ENCODE measurements around the gene WRAP53. TPM values are rescaled to one million over a fixed set of nuclear protein-coding genes. Genes with fewer than 3 reads are reported as not detected.

WRAP53 gene
- total and polyA plus RNA-seq, 9 donors = 1.1 to 10.1 (median 6.1) TPM

GRCh38 chr17:7686222-7687071 lies 1.8 kb upstream of the WRAP53 start:
- Histone ChIP-seq H3K27ac (peak overlapping the region; percentile 74 to 93), H3K4me3 (peak overlapping the region; percentile 94), H3K36me3 (no peaks in the 10 kb centered on the region), H3K4me1 (ENCODE audit: insufficient read depth) (peaks cover 7% of the 10 kb centered on the region), H3K27me3 (no peaks in the 10 kb centered on the region), H3K9me3 (no peaks in the 10 kb centered on the region)
- no peak for TF ChIP-seq EP300 (IDR thresholded peaks at IDR 0.05)
- peak; percentile 86 for TF ChIP-seq POLR2A (IDR thresholded peaks at IDR 0.05)
- peak in 2 of 3 donors; percentile 18 to 19 for TF ChIP-seq CTCF (IDR thresholded peaks at IDR 0.05)
- 0% methylated on average over 30 of the region's 30 CpGs for WGBS, 3 donors
- intact Hi-C loops (cut with DNase I) = loop anchor here (2.0 to 10.0 kb wide), 5 partner anchors 34 to 202 kb away; partner anchors contain the start of genes SHBG (in 3 of the 4), ATP1B2 (in 2 of the 4), POLR2A (in 1 of the 4) and SAT2 (in 1 of the 4)
- DNase-seq = peak; percentile 79 to 83 (median 80)

- no peaks in the 10 kb centered on the region for H3K27me3 ChIP-seq
- intact Hi-C loops (cut with DNase I) = loop anchor here (2.0 to 10.0 kb wide), 5 partner anchors 35 to 202 kb away; partner anchors contain the start of genes SHBG (in 3 of the 4), ATP1B2 (in 2 of the 4), POLR2A (in 1 of the 4) and SAT2 (in 1 of the 4)
- H3K36me3 ChIP-seq = no peaks in the 10 kb centered on the region
- DNase-seq = peak; percentile 86 to 91 (median 88)
- H3K4me1 ChIP-seq (ENCODE audit: insufficient read depth) = peaks cover 7% of the 10 kb centered on the region
- no peaks in the 10 kb centered on the region for H3K9me3 ChIP-seq
- TF ChIP-seq POLR2A (IDR thresholded peaks at IDR 0.05) (peak; percentile 80), EP300 (IDR thresholded peaks at IDR 0.05) (no peak), CTCF (IDR thresholded peaks at IDR 0.05) (peak in 1 of 3 donors; percentile 11)
- WGBS, 3 donors = 0% methylated on average over 30 of the region's 30 CpGs
- H3K4me3 ChIP-seq = peak within 1 kb of the TSS; percentile 94
- peak within 1 kb of the TSS; percentile 74 to 93 for H3K27ac ChIP-seq
Measured at GRCh38 chr17:7687072-7687907, 987 bp upstream of the WRAP53 start, which contains the start of gene TP53. TSS of gene TP53 (minus strand) at chr17:7687490. CDS start at chr17:7676594, 10,896 bp downstream.

GRCh38 chr17:7688808-7689316 lies 585 bp downstream of the WRAP53 start:
- 9 to 11% (median 9%) methylated on average over 13 of the region's 13 CpGs for whole genome bisulfite sequencing, 3 donors
- no peaks in the 10 kb centered on the region for H3K9me3 ChIP-seq
- H3K27me3 ChIP-seq = no peaks in the 10 kb centered on the region
- intact Hi-C loops (cut with DNase I) = loop anchor here (5.0 to 10.0 kb wide), 4 partner anchors 37 to 204 kb away; partner anchors contain the start of genes SHBG (in 3 of the 4), ATP1B2 (in 2 of the 4), POLR2A (in 1 of the 4) and SLC35G6 (in 1 of the 4)
- H3K36me3 ChIP-seq = no peaks in the 10 kb centered on the region
- peak overlapping the region in 1 of 2 donors; percentile 23 for H3K27ac ChIP-seq
- H3K4me3 ChIP-seq = peak overlapping the region; percentile 59
- H3K4me1 ChIP-seq (ENCODE audit: insufficient read depth) = peaks cover 7% of the 10 kb centered on the region
- no peak for DNase-seq
- TF ChIP-seq EP300 (IDR thresholded peaks at IDR 0.05) = no peak
- no peak for TF ChIP-seq CTCF (IDR thresholded peaks at IDR 0.05)

- DNase-seq = no peak
- intact Hi-C loops (cut with DNase I) = no loop called here
- H3K27ac ChIP-seq = no peak overlapping the region
- H3K4me1 ChIP-seq (ENCODE audit: insufficient read depth) = no peaks in the 10 kb centered on the region
- H3K27me3 ChIP-seq = no peaks in the 10 kb centered on the region
- WGBS, 3 donors = 92 to 93% (median 93%) methylated on average over 10 of the region's 10 CpGs
- TF ChIP-seq POLR2A (IDR thresholded peaks at IDR 0.05) (no peak), EP300 (IDR thresholded peaks at IDR 0.05) (no peak)
- H3K36me3 ChIP-seq = no peaks in the 10 kb centered on the region
- H3K4me3 ChIP-seq = no peak overlapping the region
- no peaks in the 10 kb centered on the region for H3K9me3 ChIP-seq
Measured at GRCh38 chr17:7695586-7695985, 7.3 kb downstream of the WRAP53 start.
